Dedifferentiated amniotic fluid mesenchymal stem cell (primary cell): ENCODE results near the gene RWDD1.

Source experiments
- DNase-seq: peaks from one replicate; pipeline ENCODE4 v3.0.0-alpha.2; 2016; ENCODE audit errors: extremely low spot score

RWDD1 gene, protein sequence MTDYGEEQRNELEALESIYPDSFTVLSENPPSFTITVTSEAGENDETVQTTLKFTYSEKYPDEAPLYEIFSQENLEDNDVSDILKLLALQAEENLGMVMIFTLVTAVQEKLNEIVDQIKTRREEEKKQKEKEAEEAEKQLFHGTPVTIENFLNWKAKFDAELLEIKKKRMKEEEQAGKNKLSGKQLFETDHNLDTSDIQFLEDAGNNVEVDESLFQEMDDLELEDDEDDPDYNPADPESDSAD

DNA sequence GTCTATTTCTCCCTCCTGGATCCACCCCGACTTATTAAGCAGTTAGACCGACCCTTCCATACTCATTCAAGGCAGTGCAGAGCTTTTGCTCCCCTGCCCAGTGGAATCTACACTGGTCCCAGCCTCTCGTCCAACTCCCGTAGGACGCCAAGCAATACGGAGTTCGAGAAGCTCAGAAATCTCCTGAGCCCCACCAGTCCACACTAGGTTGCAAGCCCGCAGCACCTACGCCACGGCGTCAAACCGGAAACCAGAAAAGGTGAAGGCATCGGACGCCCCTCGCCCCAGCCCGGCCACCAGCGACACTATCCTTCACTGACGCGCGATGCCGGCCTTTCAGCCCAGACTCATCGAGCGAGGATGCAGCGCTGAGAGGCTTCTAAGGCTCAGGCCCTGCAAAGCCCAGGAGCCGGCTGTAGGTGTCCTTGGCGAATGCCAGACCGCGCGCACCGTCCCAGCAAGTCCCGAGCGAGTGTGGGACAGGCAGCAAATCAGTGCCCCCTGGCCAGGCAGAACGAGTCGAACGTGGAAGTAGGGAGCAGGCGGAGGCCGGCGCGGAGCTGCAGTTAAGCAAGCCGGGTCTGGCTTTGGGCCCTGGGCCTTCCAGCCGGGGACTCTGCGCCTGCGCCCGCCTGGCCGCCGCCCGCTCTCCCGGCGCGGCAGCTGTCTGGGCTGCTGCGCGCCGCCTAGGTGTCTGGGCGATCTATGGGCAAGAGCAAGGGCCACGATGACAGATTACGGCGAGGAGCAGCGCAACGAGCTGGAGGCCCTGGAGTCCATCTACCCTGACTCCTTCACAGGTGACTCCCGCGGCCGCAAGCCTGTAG is at the start of gene RWDD1:
RWDD1 (plus strand) TSS at position 649 of the 827 bp plus-strand sequence; CDS start at position 728, 79 bp downstream.
- DNase-seq = peak; percentile 99

DNA sequence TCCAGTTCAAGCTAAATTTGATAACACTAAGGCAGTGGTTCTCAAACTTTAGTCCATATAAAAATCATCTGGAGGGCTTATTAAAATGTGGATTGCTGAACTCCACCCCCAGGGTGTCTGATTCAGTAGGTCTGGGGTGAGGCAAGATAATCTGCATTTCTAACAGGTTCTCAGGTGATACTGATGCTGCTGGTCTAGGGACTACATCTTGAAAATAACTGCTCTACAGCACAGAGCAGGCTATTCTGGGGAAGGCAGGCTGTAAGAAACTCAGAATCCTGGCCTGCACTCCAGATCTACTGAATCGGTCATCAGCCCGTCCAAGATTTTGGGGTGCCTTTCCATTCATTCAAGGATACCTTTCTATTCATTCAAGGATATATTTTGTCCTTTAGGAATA is 48.4 kb upstream of the RWDD1 start:
- DNase-seq = no peak

DNA sequence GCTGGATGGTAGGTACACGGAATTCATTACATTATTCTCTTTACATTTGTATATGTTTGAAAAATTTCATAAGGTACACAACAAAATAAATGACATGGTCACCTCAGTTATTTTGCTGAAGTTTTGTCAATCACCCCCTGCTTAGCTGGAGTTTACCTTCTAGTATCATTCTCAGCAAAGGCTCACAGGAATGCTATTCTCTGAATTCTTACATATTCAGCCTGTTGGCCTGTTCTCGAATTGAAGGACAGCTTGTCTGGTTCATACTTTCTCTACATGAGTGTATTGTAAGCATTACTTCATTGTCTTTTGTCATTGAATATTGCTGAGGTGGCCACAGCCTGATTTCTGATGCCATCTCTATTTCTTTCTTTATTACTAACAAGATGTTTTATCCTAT is 47.1 kb upstream of the RWDD1 start:
- DNase-seq = no peak

DNA sequence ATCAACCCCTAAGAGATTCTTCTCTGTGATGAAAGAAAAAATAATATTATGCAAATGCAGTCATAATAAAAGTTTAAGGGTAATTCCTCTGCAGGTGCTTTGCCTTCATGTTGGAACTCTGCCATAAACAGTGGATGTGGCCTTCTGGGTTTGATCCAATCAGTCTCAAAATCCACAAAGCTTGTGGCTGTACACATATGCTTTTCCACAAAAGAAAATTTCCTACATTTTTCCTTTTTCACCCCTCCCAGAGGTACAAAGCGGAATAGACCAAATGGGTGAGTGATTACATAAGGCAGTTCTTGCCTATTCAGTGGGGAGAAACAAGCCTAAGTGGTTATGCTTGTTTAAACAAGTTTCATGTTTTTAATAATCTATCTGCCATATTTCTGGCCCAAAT is 43.2 kb upstream of the RWDD1 start:
- no peak for DNase-seq

DNA sequence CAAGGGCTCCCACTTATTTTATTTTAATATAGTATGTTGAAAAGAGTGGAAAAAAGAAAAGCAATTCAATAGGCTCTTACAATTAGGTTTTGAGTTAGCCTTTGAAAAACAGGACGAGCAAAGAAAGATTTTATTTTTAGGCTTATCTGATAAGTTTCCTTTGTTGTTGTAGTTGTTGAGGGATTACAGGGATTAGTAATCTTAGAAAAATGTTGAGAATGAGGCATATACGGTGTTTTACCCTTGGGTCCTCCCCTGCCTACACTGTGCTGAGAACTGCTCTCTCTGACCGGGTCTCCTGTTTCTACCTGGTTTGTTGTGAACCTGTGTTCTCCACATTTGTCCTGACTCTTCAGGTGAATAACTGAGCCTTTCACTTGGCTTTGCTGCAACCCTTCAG is 42.5 kb upstream of the RWDD1 start:
- no peak for DNase-seq

DNA sequence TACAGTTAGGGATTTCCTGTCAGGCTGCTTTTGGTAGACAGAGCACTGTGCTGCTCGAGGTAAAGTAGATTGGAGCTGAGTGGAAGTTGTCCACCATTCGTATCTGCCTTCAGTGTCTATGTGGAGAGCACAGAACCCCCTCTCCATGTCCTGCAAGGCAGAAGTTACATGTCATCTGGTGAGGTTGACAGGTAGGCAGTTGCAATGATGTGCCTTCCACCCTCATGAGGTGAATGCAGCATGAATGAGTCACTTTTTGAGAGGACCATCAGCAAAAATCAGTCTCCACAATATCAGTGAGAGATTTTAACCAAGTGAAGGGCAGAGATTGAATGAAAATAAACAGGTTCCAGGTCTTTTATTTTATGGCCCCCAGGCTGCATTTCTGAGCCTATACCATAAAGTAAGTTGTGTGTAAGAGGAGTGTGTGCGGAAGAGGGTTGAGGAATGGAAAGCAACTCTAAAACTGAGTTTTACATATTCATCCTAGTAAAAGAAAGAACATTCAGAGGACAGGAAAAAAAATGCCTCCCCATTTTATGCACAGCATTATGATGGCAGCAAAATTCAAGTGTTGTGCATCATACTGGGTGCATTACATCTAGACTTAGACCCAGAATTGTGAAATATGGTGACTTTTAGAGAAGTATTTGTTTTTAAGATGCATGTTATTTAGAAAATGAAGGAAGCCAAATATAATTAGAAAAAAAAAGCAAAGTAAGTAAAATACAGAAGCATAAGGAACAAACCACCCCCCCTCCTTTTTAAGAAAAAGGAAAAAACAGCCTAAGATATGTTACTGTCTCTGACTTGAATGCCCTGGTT is 41.6 kb upstream of the RWDD1 start:
- DNase-seq = no peak

DNA sequence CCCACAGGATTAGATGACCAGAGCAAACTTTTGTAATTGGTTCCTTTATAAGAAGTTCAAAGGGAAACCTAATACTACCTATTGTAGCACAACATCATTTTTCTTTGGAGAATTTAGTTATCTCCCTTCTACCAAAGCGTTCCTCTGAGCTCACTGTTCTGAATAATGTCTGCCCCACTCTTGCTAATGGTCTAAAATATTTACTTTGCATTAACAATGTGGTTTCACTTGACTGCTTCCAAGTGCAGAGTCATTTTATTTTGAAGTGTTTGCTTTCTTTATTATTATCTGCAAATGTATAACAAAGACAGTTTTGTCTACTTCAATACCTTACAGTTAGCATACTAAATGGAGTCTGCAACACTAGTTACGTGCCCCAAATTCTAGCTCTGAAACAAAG is 40.9 kb upstream of the RWDD1 start:
- DNase-seq = no peak

DNA sequence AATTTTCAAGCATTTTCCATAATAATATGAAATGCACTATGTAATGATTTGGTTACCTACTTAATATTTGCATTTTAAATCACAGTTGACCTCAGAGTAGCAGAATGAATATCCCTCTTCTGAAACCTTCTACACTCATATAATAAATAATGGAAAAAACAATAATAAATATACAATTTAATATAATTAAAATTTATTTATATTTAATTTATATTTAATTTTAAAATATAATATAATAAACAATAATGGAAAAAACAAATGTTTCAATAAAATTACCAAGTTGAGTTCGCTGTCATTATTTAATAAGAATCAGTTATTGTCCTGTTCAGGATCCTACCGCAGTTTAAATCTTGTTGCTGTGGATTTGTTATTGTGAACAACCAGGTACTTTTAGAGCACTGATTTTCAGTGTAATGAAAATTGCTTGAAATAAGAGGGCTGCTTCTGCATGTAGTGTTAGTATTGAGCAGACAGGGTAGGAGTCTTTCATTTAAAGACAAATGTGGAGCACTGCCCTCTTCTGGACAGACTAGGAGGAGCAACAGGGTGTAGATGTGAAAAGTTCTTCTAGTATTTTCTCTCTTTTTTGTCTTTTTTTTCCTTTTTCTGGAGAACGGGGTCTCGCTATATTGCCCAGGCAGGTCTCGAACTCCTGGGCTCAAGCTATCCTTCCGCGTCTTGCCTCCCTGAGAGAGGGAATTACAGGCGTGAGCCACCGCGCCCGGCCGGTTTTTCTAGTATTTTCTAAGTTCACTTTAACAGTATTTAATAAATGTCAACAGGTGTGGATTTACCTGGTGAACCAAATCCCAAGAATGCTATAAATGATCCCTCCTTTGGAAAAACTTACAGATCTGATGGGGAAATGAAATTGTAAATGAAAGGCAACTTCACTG is 39.4 kb upstream of the RWDD1 start:
- peak; percentile 84 for DNase-seq

DNA sequence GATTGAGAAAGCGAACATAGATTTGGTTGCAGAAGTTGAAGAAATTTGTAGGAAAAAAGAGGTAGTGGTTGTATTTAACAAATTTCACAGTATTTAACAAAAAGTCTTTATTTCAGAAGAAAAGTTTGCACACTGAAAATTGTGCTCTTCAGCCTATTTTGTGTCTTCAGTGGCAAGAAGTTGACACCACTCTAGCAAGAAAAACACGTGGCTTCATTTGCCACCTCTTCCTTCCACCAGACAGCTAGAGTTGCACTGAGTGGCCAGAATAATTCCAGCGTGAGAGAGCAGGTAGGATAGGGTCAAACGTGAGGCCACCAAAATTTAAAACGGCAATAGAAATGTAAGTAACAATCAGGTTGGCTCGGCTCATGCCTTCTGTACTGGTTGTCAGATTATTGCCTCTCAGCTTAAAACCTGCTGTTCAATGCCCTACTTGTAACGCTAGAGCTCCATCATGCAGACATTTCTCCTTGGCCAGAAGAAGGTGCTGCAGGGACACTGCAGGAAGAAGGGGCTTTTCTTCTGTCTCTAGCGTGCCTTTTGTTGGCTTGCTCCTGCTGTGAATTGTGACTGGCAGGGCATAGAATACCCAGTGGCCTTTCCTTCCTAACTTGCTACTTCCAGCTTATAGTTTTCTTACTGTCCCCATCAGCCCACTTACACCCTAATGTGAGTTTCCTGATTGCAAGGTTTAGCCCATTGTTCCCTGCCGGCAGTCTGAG is 37.9 kb upstream of the RWDD1 start:
- no peak for DNase-seq

DNA sequence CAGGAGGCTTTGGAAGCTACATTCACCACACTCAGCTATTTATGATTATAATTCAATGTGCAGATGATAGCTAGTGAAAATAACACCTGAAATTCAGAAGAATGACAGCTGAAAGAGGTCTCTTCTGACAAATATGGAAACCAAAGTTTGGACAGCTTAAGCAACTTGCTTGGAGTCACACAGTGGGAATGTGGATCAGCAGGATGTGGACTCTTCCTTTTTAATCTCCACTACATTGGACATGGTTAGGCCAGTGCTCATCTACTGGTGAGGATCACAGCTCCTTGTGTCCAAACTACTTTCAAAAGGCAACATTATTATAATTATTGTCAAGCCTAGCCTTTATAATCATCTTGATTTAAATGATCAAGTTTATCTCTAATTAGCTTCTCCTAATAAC is 36.2 kb upstream of the RWDD1 start:
- DNase-seq = no peak

DNA sequence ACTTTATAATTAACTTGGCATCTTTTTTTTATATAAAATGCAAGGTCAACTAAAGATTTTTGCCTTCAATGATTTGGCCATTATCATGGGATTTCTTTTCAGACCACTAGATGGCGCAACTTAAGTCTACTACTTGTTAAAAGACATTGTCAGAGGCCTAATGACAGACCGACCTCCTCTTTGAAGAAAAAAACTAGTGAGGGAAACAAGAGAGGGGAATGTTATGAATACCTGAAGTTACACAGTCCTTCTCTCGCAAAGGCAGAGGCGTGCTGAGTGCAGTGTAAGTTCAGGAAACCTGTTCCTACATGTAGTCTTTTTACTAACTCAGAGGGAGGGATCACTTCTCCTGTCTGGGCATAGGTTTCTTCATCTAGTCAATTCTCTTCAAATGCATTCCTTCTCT is 35.1 kb upstream of the RWDD1 start:
- peak; percentile 78 for DNase-seq

DNA sequence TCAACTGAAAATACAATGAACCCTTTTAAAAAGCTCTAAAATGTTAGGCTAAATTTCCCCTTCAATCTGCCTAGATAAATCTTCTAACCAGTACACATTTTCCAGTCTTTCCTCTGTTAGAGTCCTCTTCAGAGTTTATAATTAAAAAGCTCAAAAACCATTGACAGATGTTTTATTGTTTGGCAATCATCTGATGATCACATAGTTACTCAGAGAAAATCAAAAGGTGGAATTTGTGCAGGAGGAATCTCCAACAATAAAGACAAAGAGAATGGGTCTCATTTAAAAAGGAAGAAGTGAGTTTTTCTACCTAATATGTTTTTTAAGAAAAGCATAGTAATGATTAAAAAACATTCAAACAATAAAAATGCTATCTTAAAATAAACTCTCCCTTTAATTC is 28.9 kb upstream of the RWDD1 start:
- no peak for DNase-seq

DNA sequence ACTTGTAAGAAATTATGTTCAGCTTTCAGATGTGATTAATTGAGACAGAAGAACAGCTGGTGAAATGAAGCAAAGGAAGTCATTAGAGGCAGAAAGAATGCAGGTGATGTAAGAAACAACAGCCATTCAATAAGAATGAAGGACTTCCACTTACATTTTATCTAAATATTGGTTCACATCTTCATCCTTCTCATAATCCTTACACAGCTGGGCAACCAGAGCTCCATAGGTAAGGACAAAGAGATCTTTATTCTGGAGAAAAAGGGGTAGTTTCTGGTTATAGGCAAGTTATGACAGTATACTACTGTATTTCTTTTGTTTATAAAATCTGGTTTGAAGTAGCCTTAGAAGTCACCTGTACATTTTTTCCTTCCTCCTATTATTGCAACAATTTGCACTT is 28.2 kb upstream of the RWDD1 start:
- no peak for DNase-seq

DNA sequence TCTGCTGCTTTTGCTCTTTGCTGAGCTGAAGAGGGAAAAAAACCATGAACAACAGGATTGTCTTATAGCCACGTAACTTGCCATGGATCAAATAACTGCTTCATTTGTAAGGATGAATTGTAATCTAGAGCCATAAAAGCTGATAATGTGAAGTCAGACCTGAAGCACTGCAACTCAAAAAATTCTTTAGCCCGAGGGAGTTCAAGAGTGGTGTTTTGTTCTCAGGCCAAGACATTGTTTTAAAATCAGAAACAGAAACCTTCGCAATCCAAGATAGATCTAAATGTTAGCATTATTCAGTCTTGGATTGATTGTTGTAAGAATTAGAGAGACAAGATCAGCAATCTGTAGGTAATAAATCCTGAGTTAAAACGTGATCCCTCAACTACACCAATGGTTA is 25.7 kb upstream of the RWDD1 start, which contains the start of gene TRAPPC3L:
TRAPPC3L (minus strand) TSS at position 34 of the 400 bp plus-strand sequence. CDS start 170 bp downstream, outside the sequence.
- no peak for DNase-seq

DNA sequence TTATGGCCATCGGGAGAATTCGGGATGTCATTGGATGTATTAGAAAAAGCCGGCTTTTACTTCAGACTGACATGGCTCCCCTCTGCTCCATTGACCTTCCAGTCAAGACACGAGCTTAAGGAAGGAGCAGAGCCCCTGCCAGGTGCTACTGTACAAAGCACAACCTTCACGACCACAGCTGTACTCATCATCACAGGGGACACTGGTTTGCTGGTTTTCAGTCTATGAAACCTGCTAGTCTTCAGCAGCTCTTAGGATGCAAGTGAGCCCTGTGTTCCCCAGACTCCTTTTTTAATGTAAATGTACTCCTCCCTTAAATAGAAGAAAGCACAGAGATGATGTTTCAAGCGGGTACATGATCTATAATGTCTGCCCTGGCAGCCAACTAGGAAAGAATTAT is 23.9 kb upstream of the RWDD1 start:
- no peak for DNase-seq

DNA sequence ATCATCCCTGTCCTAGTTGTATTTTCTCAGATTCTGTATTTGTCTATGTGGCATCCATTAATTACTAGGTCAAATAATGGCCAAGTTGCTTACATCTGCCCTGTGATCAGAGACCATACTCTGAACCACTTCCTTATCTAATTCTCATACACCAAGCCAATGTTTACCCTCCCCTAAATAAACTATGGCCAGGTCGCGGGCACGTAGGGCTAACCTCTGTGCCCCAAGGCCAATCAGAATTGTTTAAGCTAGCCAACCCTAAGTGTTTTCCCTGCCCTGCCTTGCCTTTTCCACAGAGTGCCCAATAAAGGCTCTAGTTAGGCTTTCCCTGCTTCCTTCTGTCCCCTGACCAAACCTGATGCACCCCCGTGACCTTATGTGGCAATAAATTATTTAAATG is 20.5 kb upstream of the RWDD1 start:
- no peak for DNase-seq

DNA sequence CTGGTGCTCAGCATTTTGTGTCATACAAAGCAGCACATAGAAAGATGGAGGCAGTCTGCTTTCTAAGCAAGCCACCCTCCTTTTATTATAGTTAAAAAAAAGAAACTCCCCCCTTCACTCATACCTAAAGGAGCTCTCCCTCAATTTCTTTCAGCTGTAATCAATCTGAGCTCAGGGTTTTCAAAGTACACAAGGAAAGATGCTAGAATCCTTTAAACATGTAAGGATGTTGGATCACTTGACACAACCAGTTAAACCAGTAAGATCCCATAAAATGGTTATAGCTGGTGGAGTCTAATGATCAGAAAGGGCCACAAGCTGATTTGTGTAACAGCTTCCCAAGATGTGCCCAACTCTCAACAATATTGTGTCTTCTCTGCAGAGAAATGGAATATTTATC is 17.9 kb upstream of the RWDD1 start, which contains the start of gene CALHM4:
CALHM4 (plus strand) TSS at position 301 of the 400 bp plus-strand sequence; CDS start at position 344, 43 bp downstream.
- no peak for DNase-seq

DNA sequence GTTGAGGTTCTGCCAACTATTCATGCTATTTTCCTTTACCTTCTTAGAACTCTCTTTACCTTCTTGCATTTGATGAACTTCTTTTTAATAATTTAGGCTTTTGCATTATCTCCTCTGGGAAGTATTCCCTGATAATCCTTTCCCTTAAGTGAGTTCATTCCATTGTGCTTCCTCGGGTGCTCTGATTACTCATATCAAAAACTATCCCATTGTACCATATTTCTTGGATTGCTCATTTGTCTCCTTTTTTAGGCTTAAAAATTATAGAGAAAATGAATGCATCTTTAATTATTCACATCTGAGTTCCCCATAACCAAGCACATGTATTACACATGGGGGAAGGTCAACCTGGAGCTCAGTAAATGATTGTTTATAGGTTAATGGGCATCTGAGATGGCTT is 15.2 kb upstream of the RWDD1 start:
- no peak for DNase-seq

DNA sequence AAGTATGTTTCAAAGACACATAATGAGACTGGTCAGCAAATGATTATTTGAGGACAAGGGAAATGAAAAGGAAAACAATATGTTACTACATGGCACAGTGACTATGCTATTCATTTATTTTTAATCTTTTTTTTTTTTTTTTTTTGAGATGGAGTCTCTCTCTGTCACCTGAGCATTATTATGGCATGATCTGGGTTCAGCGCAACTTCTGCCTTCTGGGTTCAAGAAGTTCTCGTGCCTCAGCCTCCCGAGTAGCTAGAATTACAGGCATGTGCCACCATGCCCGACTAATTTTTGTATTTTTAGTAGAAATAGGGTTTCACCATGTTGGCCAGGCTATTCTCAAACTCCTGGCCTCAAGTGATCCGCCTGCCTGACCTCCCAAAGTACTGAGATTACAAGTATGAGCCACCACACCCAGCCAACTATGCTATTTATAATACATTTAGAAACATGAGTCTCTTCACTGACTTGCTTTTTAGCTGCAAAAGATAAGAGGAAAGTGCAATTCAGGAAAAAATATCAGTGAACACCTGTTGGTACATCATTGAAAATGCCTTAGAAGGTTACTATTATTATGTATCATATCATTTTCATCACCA is 14.4 kb upstream of the RWDD1 start:
- no peak for DNase-seq

DNA sequence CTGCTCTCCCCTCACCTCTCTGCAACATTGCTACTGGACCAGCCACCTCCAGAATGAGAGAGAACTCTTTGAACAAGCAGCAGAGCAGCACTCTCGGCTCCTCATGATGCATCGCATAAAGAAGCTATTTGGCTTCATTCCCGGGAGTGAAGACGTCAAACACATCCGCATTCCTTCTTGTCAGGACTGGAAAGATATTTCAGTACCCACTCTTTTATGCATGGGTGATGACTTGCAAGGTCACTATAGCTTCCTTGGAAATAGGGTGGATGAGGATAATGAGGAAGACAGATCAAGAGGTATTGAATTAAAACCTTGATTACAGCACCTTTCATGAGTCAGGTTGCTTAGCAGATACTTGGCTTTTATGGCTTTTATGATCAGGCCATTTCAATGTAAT is 13.4 kb upstream of the RWDD1 start:
- peak; percentile 92 for DNase-seq
